Measurements from ENCODE around the gene GOT1.

- TF ChIP-seq CTCF (IDR thresholded peaks at IDR 0.05; ENCODE audit: low read depth, low read length) (no peak), EZH2phosphoT487 (IDR thresholded peaks at IDR 0.05; ENCODE audit: low read depth) (no peak)
These were observed 3.7 kb downstream of the GOT1 start for GRCh38 chr10:99426689-99427088.

All from OCI-LY3 (cell line).